Thoracic aorta (tissue), 2 donors: ENCODE results near the gene CMIP. TPM values are rescaled to one million over a fixed set of nuclear protein-coding genes. Genes with fewer than 3 reads are reported as not detected.

Experiments used
- ATAC-seq: fragments of 150-250 bp; one replicate; pipeline ENCODE4 v1.8.0; 2017; ENCODE audit warnings: low read depth; ENCODE audit not compliant: insufficient number of reproducible peaks, low FRiP score
- DNase-seq: peaks from one replicate; pipeline ENCODE4 v3.0.0-alpha.2; 2020; ENCODE audit warnings: low spot score
- H3K27ac ChIP-seq, 2 donors: fragments of 200-600 bp; sonication (generic); 1 replicate in 1 of 2; 2 replicates in 1 of 2; pipeline ENCODE4 v1.5.1; 2016; ENCODE audit warnings: mild to moderate bottlenecking in 2 of 2, moderate library complexity in 2 of 2
- H3K27me3 ChIP-seq: fragments of 200-600 bp; sonication (generic); replicated peaks from 2 replicates; pipeline ENCODE4 v1.6.0; 2016; ENCODE audit warnings: mild to moderate bottlenecking; ENCODE audit not compliant: insufficient read depth
- H3K36me3 ChIP-seq: fragments of 200-600 bp; sonication (generic); one replicate; pipeline ENCODE4 v1.5.1; 2016
- H3K4me1 ChIP-seq, 2 donors: fragments of 200-600 bp; sonication (generic); 1 replicate in 1 of 2; 2 replicates in 1 of 2; pipeline versions ENCODE4 v1.5.1 to v1.6.0; 2016; ENCODE audit warnings: low read depth in 2 of 2, mild to moderate bottlenecking in 1 of 2; ENCODE audit not compliant: control insufficient read depth in 1 of 2
- H3K4me3 ChIP-seq: fragments of 200-600 bp; sonication (generic); 2 replicates; pipeline ENCODE4 v1.5.1; 2016; ENCODE audit warnings: mild to moderate bottlenecking
- H3K9me3 ChIP-seq: fragments of 200-600 bp; sonication (generic); 2 replicates; pipeline ENCODE4 v1.5.1; 2016
- total RNA-seq, 2 donors: library from RNA; depleted of rRNA; stranded (reverse); fragments of >200 nt; gene quantifications; one replicate each; pipeline versions ENCODE4 v1.1.0 to v1.2.3, GENCODE V29; 2016
- TF ChIP-seq, protein P1 (sequence below): fragments of 200-600 bp; sonication (generic); IDR thresholded peaks from one replicate; pipeline ENCODE4 v1.5.1; 2019; ENCODE audit warnings: antibody characterized with exemption

Gene CMIP
- total RNA-seq, 2 donors from 2014 or later: 20.8 to 46.8 TPM

DNA sequence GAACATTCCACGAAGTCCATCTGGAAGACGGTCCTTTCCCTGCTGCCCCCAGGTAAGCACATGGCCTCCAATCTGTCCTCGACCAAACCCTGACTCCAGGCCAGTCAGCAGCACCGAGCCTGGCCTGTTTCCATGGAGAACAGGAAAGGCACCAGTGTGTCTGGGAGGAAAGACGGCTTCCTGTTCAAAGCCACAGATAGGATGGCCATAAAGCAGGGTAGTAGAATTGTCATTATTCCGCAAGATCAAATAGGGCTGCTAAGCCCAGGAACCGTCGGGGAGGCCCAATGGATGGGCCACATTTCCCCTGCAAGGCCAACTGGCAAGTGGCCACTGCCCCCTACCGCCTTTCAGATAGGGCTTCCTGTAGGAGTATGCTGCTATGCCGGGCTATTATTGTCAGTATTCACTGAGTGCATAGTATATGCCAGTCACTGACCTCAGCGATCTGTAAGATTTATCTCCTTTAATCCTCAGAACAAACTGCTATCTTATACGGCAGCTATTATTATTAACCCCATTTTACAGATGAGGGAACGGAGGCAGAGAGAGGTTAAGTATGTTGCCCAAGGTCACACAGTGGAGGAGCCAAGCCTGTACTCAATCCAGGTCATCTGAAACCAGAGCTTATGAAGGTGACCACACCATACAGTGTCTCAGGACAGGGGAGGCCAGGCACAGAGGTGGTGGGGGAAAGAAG lies 311.5 kb downstream of the CMIP start:
- Histone ChIP-seq H3K4me1 (no peaks in the 10 kb centered on the region), H3K4me3 (no peak overlapping the region), H3K27me3 (no peaks in the 10 kb centered on the region), H3K27ac (no peak overlapping the region), H3K9me3 (no peaks in the 10 kb centered on the region), H3K36me3 (no peaks in the 10 kb centered on the region)
- ATAC-seq: no peak
- TF ChIP-seq, protein P1, sequence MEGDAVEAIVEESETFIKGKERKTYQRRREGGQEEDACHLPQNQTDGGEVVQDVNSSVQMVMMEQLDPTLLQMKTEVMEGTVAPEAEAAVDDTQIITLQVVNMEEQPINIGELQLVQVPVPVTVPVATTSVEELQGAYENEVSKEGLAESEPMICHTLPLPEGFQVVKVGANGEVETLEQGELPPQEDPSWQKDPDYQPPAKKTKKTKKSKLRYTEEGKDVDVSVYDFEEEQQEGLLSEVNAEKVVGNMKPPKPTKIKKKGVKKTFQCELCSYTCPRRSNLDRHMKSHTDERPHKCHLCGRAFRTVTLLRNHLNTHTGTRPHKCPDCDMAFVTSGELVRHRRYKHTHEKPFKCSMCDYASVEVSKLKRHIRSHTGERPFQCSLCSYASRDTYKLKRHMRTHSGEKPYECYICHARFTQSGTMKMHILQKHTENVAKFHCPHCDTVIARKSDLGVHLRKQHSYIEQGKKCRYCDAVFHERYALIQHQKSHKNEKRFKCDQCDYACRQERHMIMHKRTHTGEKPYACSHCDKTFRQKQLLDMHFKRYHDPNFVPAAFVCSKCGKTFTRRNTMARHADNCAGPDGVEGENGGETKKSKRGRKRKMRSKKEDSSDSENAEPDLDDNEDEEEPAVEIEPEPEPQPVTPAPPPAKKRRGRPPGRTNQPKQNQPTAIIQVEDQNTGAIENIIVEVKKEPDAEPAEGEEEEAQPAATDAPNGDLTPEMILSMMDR: no peak
- DNase-seq: no peak

DNA sequence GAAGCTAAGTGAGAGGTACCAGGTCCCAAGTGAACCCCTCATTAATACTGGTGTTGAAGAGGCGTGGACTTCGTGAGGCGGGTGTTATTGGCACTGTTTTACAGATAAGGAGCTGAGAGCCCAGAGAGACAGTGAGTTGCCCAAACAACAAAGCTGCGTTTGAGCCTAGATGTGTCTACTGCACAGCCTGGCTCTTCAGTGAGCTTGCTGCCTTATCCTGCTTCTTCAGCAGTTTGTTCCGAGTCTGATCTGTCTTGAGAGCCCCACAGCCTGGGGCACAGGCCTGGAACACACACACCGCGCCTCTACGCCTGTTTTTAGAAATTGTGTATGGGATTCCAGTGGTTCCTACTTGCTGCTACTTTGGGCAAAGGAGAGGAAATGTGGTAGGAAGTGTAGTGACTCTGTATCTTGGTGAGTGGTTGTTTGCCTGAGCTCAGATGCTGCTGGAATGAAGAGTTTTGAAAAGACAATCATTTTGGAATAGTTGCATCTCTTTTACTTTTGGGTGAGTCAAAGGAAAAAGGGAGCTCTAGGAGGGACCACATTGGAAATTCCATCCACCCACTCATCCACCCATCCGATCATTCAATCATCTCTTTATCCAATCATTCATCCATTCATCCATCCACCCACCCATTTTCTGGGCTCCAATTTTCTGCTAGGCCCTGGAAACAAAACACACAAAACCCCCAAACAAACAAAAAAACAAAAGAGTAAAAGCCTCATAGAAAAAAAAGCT lies 312.2 kb downstream of the CMIP start:
- Histone ChIP-seq H3K4me3 (no peak overlapping the region), H3K4me1 (no peaks in the 10 kb centered on the region), H3K27me3 (no peaks in the 10 kb centered on the region), H3K27ac (no peak overlapping the region), H3K9me3 (no peaks in the 10 kb centered on the region), H3K36me3 (no peaks in the 10 kb centered on the region)
- no peak for DNase-seq
- TF ChIP-seq, protein P1: no peak
- ATAC-seq: no peak

DNA sequence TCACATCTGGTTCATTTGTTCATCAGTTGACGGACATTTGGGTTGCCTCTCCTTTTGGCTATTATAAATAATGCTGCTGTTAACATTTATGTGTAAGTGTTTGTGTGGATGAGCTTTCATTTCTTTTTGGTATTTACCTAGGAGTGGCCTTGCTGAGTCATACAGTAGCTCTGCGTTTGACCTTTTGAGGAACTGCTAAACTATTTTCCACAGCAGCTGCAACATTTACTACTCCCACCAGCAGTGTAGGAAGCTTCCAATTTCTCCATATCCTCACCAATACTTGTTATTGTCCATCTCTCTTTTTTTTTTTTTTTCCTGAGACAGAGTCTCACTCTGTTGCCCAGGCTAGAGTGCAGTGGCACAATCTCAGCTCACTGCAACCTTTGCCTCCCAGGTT lies 313.8 kb downstream of the CMIP start:
- Histone ChIP-seq H3K27ac (no peak overlapping the region), H3K27me3 (no peaks in the 10 kb centered on the region), H3K4me3 (no peak overlapping the region), H3K36me3 (no peaks in the 10 kb centered on the region), H3K9me3 (no peaks in the 10 kb centered on the region), H3K4me1 (no peaks in the 10 kb centered on the region)
- TF ChIP-seq, protein P1: no peak
- no peak for ATAC-seq
- no peak for DNase-seq

Other genes starting within 250 kb of the CMIP start
- gene BCO1, start 206.1 kb upstream of the CMIP start, total RNA-seq: not detected
- 10 to 100 TPM in 1 of 2 donors, 1 to 10 TPM in 1; 7.4 to 10.1 TPM for gene GAN, start 129.8 kb upstream of the CMIP start, total RNA-seq